Hepatocyte (in vitro differentiated cells): ENCODE results near the gene OTOG.

Source experiments
- CTCF ChIP-seq: fragments of 200-600 bp; sonication (generic); IDR thresholded peaks from 2 replicates; pipeline ENCODE4 v1.5.1; 2016; ENCODE audit warnings: antibody characterized with exemption, mild to moderate bottlenecking; ENCODE audit not compliant: poor library complexity
- EZH2 ChIP-seq: fragments of 200-600 bp; sonication (generic); IDR thresholded peaks from 2 replicates; pipeline ENCODE4 v1.6.1; 2016; ENCODE audit warnings: antibody characterized with exemption, mild to moderate bottlenecking, borderline replicate concordance

- TF ChIP-seq CTCF (no peak), EZH2 (no peak)
Observed at GRCh38 chr11:17559341-17560087, 12.5 kb downstream of the OTOG start.
